ENCODE data around the gene ULBP3.

ULBP3 gene

GRCh38 chr6:150068720-150069648, at the start of gene ULBP3:
ULBP3 (minus strand) TSS chr6:150069121; CDS start chr6:150069066, 55 bp downstream.
- peak; percentile 87 for DNase-seq

- DNase-seq: no peak
These were observed 49.7 kb upstream of the ULBP3 start for GRCh38 chr6:150118627-150119026.

- no peak for DNase-seq
These were observed 49.3 kb upstream of the ULBP3 start for GRCh38 chr6:150118203-150118602.

GRCh38 chr6:150116200-150116800, 47.4 kb upstream of the ULBP3 start:
- DNase-seq: no peak

- DNase-seq: no peak
These were observed 46.8 kb upstream of the ULBP3 start for GRCh38 chr6:150115769-150116168.

- DNase-seq: no peak
These were observed 43.3 kb upstream of the ULBP3 start for GRCh38 chr6:150112233-150112632.

- no peak for DNase-seq
These were observed 33.9 kb upstream of the ULBP3 start for GRCh38 chr6:150102750-150103270.

- DNase-seq: no peak
These were observed 31.8 kb upstream of the ULBP3 start for GRCh38 chr6:150100745-150101144.

GRCh38 chr6:150099953-150100352, 31.0 kb upstream of the ULBP3 start:
- no peak for DNase-seq

- no peak for DNase-seq
These were observed 30.6 kb upstream of the ULBP3 start for GRCh38 chr6:150099546-150099945.

GRCh38 chr6:150098155-150098554, 29.2 kb upstream of the ULBP3 start:
- DNase-seq: no peak

GRCh38 chr6:150093397-150093796, 24.5 kb upstream of the ULBP3 start:
- no peak for DNase-seq

GRCh38 chr6:150091476-150091875, 22.6 kb upstream of the ULBP3 start:
- no peak for DNase-seq

- DNase-seq: no peak
These were observed 21.4 kb upstream of the ULBP3 start for GRCh38 chr6:150090328-150090727.

GRCh38 chr6:150088481-150089154, 19.7 kb upstream of the ULBP3 start:
- no peak for DNase-seq

- no peak for DNase-seq
These were observed 18.4 kb upstream of the ULBP3 start for GRCh38 chr6:150087336-150087735.

- no peak for DNase-seq
These were observed 17.1 kb upstream of the ULBP3 start for GRCh38 chr6:150086026-150086425.

- no peak for DNase-seq
These were observed 15.5 kb upstream of the ULBP3 start for GRCh38 chr6:150084426-150084825.

GRCh38 chr6:150083839-150084238, 14.9 kb upstream of the ULBP3 start:
- no peak for DNase-seq

- DNase-seq: no peak
These were observed 12.8 kb upstream of the ULBP3 start for GRCh38 chr6:150081702-150082101.

- DNase-seq: no peak
These were observed 10.7 kb upstream of the ULBP3 start for GRCh38 chr6:150079604-150080003.

- DNase-seq: peak; percentile 17
These were observed 9.9 kb upstream of the ULBP3 start for GRCh38 chr6:150078788-150079187.

- DNase-seq: peak; percentile 31
These were observed 7.4 kb upstream of the ULBP3 start for GRCh38 chr6:150076196-150076893.
